ENCODE measurements around the gene ZMYND10.
A peak's percentile ranks its signal among the peaks of the same experiment; 100 is the strongest.

DNA sequence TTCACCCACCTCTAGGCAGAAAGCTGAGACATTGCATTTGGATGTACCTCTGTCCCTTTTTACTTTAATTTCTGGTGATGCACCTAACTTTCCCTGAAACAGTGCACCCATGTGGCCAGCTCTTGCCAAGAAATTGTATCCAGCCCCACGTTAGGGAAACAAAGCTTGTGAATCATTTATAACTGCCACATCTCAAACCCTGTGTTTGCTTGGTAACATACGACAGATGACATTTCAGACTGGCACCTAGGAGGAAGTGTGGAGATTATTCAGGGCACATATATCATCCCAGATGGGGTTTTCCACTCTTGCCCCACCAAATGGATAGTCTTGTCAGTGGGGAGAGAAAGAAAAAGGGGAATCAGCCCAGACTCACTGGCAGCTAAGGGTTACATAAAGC is 7.2 kb upstream of the ZMYND10 start:
- TF ChIP-seq, protein P1, sequence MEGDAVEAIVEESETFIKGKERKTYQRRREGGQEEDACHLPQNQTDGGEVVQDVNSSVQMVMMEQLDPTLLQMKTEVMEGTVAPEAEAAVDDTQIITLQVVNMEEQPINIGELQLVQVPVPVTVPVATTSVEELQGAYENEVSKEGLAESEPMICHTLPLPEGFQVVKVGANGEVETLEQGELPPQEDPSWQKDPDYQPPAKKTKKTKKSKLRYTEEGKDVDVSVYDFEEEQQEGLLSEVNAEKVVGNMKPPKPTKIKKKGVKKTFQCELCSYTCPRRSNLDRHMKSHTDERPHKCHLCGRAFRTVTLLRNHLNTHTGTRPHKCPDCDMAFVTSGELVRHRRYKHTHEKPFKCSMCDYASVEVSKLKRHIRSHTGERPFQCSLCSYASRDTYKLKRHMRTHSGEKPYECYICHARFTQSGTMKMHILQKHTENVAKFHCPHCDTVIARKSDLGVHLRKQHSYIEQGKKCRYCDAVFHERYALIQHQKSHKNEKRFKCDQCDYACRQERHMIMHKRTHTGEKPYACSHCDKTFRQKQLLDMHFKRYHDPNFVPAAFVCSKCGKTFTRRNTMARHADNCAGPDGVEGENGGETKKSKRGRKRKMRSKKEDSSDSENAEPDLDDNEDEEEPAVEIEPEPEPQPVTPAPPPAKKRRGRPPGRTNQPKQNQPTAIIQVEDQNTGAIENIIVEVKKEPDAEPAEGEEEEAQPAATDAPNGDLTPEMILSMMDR (conservative IDR thresholded peaks at IDR 0.05; ENCODE audit: low read length), result peak; percentile 52
- no peak for TF ChIP-seq EZH2phosphoT487 (IDR thresholded peaks at IDR 0.05; ENCODE audit: borderline replicate concordance)
